Measurements from ENCODE around the gene SNN.

SNN gene

GRCh38 chr16:11635679-11636171, 32.5 kb upstream of the SNN start:
- TF ChIP-seq CTCF (IDR thresholded peaks at IDR 0.05; ENCODE audit: low read depth, low read length), result no peak
- no peak overlapping the region for H3K4me3 ChIP-seq (ENCODE audit: low read depth, low read length)

GRCh38 chr16:11636172-11636721, 32.0 kb upstream of the SNN start:
- TF ChIP-seq CTCF (IDR thresholded peaks at IDR 0.05; ENCODE audit: low read depth, low read length), result no peak
- no peak overlapping the region for H3K4me3 ChIP-seq (ENCODE audit: low read depth, low read length)

- no peak for TF ChIP-seq CTCF (IDR thresholded peaks at IDR 0.05; ENCODE audit: low read depth, low read length)
- H3K4me3 ChIP-seq (ENCODE audit: low read depth, low read length), result no peak overlapping the region
Observed at GRCh38 chr16:11637320-11637719, 30.9 kb upstream of the SNN start.

GRCh38 chr16:11638140-11638539, 30.1 kb upstream of the SNN start:
- no peak for TF ChIP-seq CTCF (IDR thresholded peaks at IDR 0.05; ENCODE audit: low read depth, low read length)
- H3K4me3 ChIP-seq (ENCODE audit: low read depth, low read length), result no peak overlapping the region

- no peak for TF ChIP-seq CTCF (IDR thresholded peaks at IDR 0.05; ENCODE audit: low read depth, low read length)
- H3K4me3 ChIP-seq (ENCODE audit: low read depth, low read length), result no peak overlapping the region
Observed at GRCh38 chr16:11639008-11639562, 29.2 kb upstream of the SNN start.

GRCh38 chr16:11639925-11640899, 28.0 kb upstream of the SNN start:
- no peak for TF ChIP-seq CTCF (IDR thresholded peaks at IDR 0.05; ENCODE audit: low read depth, low read length)
- no peak overlapping the region for H3K4me3 ChIP-seq (ENCODE audit: low read depth, low read length)
